ENCODE measurements around the gene FMNL2.

Gene FMNL2

GRCh38 chr2:152390837-152391236 is 55.9 kb downstream of the FMNL2 start:
- H3K4me3 ChIP-seq (ENCODE audit: low read depth, low read length) = no peak overlapping the region
- no peak for TF ChIP-seq CTCF (IDR thresholded peaks at IDR 0.05; ENCODE audit: insufficient read depth, low read depth, low read length, missing control alignments)
- no peak for DNase-seq (ENCODE audit: low read depth)

DNA sequence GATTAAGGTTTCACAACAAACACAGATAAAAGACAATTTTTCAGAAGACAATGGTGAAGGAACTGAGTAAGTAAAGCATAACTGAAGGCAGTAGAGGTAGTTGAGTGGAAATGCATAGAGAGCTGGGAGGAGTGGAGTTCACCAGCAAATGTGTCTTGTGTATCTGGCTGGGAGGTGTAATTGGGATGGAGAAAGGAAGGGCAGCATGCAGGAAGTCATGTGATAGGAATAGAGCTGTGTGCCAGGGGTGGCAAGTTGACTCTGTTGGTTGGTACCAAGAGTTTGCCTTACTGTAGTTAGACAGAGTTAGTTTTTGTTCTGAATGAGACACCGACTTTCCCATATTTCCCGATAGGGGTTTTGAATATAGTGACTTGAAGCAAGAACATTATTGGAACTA is 56.3 kb downstream of the FMNL2 start:
- no peak overlapping the region for H3K4me3 ChIP-seq (ENCODE audit: low read depth, low read length)
- no peak for DNase-seq (ENCODE audit: low read depth)

GRCh38 chr2:152393377-152393776 is 58.4 kb downstream of the FMNL2 start:
- no peak for DNase-seq (ENCODE audit: low read depth)
- no peak overlapping the region for H3K4me3 ChIP-seq (ENCODE audit: low read depth, low read length)
- no peak for TF ChIP-seq CTCF (IDR thresholded peaks at IDR 0.05; ENCODE audit: insufficient read depth, low read depth, low read length, missing control alignments)

More for the DNA sequence above, 56.3 kb downstream of the FMNL2 start:
- TF ChIP-seq CTCF (IDR thresholded peaks at IDR 0.05; ENCODE audit: insufficient read depth, low read depth, low read length, missing control alignments) = no peak

DNA sequence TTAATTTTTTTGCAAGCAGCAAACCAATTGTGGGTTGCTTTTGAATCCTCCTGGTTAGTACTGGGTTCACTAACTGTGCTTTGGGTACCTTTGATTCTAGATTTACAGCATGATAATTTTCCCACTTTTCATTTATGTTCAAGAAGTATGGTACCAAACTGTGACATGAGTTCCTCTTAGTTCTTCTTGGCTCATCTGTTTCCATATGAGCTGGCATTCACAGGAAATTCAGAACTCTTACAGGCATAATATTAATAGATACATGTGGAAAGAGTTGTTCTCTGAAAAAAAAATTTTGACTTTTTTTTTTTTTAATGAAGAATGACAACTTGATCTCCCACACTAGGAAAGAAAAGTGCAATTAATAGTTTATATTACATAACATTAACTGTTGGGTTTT is 59.4 kb downstream of the FMNL2 start:
- H3K4me3 ChIP-seq (ENCODE audit: low read depth, low read length) = no peak overlapping the region
- TF ChIP-seq CTCF (IDR thresholded peaks at IDR 0.05; ENCODE audit: insufficient read depth, low read depth, low read length, missing control alignments) = no peak

DNA sequence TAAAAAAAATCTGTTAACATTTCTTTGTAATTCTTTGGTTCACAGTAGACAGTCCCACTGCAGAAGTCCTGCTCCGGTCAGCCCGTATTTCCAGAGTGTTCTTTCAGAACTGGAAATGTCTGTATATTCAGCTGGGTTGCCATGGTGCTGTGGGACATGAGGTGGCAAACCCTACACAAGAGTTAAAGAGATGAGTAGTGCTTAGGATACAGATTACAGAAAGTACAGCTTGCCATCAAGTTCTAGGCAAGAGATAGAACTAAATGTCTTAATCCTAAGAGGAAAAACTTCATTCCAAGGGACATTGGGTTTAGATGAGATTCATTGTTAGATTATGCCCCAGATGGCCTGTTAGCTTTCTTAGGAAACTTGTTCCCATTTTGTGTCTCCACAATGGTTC is 60.1 kb downstream of the FMNL2 start:
- TF ChIP-seq CTCF (IDR thresholded peaks at IDR 0.05; ENCODE audit: insufficient read depth, low read depth, low read length, missing control alignments) = no peak

More for the DNA sequence above, 59.4 kb downstream of the FMNL2 start:
- no peak for DNase-seq (ENCODE audit: low read depth)

DNA sequence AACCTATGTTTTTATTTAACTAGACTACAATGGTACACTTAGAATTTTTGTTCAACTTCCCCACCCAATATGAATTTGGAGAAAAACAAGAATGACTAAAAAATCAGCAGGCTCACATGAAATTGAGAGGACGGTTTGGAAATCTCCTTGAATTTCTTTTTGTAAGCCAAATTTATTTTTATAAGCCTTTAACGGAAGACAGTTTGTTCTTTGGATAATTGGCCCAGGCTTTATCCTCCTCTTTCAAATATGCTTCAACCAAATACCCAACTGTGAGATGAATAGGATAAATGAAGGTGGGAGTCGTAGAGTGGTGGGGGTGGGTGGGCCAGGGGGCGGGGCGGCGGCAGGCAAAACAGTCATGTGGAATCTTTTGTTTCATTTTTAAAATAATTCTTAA is 60.6 kb downstream of the FMNL2 start:
- TF ChIP-seq CTCF (IDR thresholded peaks at IDR 0.05; ENCODE audit: insufficient read depth, low read depth, low read length, missing control alignments) = no peak
- no peak overlapping the region for H3K4me3 ChIP-seq (ENCODE audit: low read depth, low read length)
- no peak for DNase-seq (ENCODE audit: low read depth)

More for the DNA sequence above, 60.1 kb downstream of the FMNL2 start:
- DNase-seq (ENCODE audit: low read depth) = no peak
- no peak overlapping the region for H3K4me3 ChIP-seq (ENCODE audit: low read depth, low read length)

GRCh38 chr2:152396051-152396511 is 61.1 kb downstream of the FMNL2 start:
- no peak for DNase-seq (ENCODE audit: low read depth)
- H3K4me3 ChIP-seq (ENCODE audit: low read depth, low read length) = no peak overlapping the region
- no peak for TF ChIP-seq CTCF (IDR thresholded peaks at IDR 0.05; ENCODE audit: insufficient read depth, low read depth, low read length, missing control alignments)
